Left lung (tissue), 10 donors: Measurements from ENCODE around the gene ZSCAN5A. TPM values are rescaled to one million over a fixed set of nuclear protein-coding genes. Genes with fewer than 3 reads are reported as not detected.

ENCODE experiments used
- ATAC-seq: fragments of 200-7000 bp; cut with Tn5 transposase; one replicate; pipeline ENCODE4 v1.9.1; 2020; ENCODE audit warnings: moderate library complexity
- DNase-seq, 4 donors: peaks; one replicate each; pipeline ENCODE4 v3.0.0-alpha.2; 2013 to 2020
- H3K27ac ChIP-seq, 2 donors: fragments of 200-600 bp; sonication (generic) in 1 of 2; one replicate each; pipeline versions ENCODE4 v1.5.0 to v1.8.0; 2020 to 2021
- H3K27me3 ChIP-seq, 2 donors: fragments of 200-600 bp; sonication (generic) in 1 of 2; one replicate each; pipeline versions ENCODE4 v1.5.0 to v1.8.0; 2020 to 2021
- H3K36me3 ChIP-seq, 2 donors: fragments of 200-600 bp; sonication (generic) in 1 of 2; one replicate each; pipeline versions ENCODE4 v1.5.0 to v1.8.0; 2020 to 2021
- H3K4me1 ChIP-seq, 2 donors: fragments of 200-600 bp; one replicate each; pipeline ENCODE4 v1.8.0; 2021
- H3K4me3 ChIP-seq, 2 donors: fragments of 200-600 bp; sonication (generic) in 1 of 2; one replicate each; pipeline versions ENCODE4 v1.5.0 to v1.8.0; 2020 to 2021; ENCODE audit warnings: mild to moderate bottlenecking in 1 of 2
- H3K9me3 ChIP-seq, 2 donors: fragments of 200-600 bp; sonication (generic) in 1 of 2; one replicate each; pipeline versions ENCODE4 v1.5.0 to v1.8.0; 2020 to 2021
- intact Hi-C, 2 donors: fragments of 100-400 bp; cut with DNase I; formaldehyde crosslinking; loops; one replicate each; pipeline versions ENCODE4 v1.11.2 to v1.14.2; 2022
- polyA plus RNA-seq, 6 donors: library from polyadenylated mRNA; unstranded; fragments of 120-200 nt; gene quantifications; one replicate each; pipeline ENCODE4 v1.2.1, GENCODE V29; 2013; ENCODE audit not compliant: insufficient read length in 6 of 6
- total RNA-seq, 2 donors: library from RNA; stranded (reverse); fragmentation: NEBNext Ultra II Directional; extraction: Animal tissue kit (Norgen Biotek cat#: 25700); gene quantifications; one replicate each; pipeline ENCODE4 v1.2.1, GENCODE V29; 2021
- TF ChIP-seq, protein P1 (sequence below), 2 donors: fragments of 200-600 bp; sonication (generic) in 1 of 2; IDR thresholded peaks; one replicate each; pipeline versions ENCODE4 v1.5.0 to v1.8.0; 2021; ENCODE audit warnings: antibody characterized with exemption in 2 of 2
- donor health status: DM: no; HTN: yes; CAD: no.
- donor health status: DM: no; HTN: no; CAD: no.

ZSCAN5A gene
- total and polyA plus RNA-seq, 8 donors = 6.8 to 21.8 (median 16.9) TPM

DNA sequence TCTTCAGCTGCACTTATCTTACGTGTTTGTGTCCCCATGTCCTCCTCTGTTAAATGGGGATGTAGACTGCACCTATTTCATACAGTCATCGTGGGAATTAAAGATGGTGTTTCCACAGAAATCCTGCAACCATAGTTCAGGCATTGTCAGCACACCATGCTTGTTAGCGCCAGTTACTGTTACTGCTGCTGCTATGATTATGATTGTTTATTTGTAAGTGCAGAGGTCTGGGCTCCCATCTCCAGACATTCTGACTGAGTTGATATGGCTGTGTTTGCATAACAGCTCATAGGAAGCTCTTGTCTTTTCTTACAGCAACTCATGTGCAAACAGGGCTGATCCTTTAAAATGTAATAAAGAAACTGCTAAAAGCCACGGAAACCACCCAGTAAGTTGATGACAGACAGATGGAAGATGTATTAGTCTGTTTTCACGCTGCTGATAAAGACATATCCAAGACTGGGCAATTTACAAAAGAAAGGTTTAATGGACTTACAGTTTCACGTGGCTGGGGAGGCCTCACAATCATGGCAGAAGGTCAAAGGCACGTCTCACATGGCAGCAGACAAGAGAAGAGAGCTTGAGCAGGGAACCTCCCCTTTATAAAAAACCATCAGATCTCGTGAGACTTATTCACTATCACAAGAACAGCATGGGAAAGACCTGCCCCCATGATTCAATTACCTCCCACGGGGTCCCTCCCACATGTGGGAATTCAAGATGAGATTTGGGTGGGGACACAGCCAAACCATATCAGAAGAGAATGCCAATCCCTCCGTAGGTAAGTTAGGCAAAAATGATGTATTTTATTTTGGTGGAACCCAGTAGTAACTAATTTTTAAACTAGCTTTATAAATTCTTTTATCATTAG is 1.6 kb downstream of the ZSCAN5A start:
- no peaks in the 10 kb centered on the region for H3K9me3 ChIP-seq
- no peaks in the 10 kb centered on the region for H3K27me3 ChIP-seq
- no peak overlapping the region for H3K27ac ChIP-seq
- DNase-seq = no peak
- H3K36me3 ChIP-seq = peaks cover 0 to 4% of the 10 kb centered on the region in 2 donors
- no peak for ATAC-seq
- peaks cover 0 to 33% of the 10 kb centered on the region in 2 donors for H3K4me1 ChIP-seq
- intact Hi-C loops = no loop called here
- TF ChIP-seq, protein P1, sequence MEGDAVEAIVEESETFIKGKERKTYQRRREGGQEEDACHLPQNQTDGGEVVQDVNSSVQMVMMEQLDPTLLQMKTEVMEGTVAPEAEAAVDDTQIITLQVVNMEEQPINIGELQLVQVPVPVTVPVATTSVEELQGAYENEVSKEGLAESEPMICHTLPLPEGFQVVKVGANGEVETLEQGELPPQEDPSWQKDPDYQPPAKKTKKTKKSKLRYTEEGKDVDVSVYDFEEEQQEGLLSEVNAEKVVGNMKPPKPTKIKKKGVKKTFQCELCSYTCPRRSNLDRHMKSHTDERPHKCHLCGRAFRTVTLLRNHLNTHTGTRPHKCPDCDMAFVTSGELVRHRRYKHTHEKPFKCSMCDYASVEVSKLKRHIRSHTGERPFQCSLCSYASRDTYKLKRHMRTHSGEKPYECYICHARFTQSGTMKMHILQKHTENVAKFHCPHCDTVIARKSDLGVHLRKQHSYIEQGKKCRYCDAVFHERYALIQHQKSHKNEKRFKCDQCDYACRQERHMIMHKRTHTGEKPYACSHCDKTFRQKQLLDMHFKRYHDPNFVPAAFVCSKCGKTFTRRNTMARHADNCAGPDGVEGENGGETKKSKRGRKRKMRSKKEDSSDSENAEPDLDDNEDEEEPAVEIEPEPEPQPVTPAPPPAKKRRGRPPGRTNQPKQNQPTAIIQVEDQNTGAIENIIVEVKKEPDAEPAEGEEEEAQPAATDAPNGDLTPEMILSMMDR (IDR thresholded peaks at IDR 0.05) = no peak
- H3K4me3 ChIP-seq = no peak overlapping the region

DNA sequence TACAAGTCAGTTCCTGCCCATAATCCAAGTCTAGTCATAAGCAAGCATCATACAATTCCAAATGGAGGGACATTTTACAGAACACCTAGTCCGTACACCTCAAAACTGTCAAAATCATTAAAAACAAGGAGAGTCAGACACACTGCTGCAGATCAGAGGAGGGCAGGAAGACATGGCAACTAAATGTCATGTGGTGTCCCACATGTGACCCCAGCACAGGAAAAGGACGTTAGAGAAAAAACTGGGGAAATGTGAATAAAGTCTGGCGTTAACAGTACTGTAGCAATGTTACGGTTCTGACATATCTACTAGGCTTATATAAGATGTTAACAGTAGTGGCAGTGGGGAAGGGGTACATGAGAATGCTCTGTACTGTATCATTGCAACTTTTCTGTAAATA is 2.3 kb downstream of the ZSCAN5A start:
- intact Hi-C loops = no loop called here
- DNase-seq = no peak

DNA sequence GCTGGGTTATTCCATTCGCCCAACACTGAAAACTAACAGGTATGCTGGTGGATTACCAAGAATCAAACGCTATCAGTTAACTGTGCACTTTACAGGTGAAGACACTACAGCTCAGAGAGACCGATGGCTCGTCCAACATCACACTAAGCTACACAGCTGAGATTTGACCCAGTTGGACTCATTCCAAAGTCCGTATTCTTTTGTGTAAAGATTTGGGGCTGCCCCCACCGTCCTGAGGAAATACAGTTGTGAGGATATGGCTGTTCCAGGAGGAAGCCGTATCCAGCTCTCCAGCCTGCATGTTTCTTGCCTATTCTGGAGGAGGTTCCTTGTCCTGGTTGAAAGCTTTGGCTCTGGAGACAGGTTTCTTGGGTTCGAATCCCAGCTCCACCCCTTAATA is 4.2 kb downstream of the ZSCAN5A start:
- no peaks in the 10 kb centered on the region for H3K9me3 ChIP-seq
- peaks cover 0 to 7% of the 10 kb centered on the region in 2 donors for H3K36me3 ChIP-seq
- ATAC-seq (no peak), DNase-seq (no peak)
- TF ChIP-seq, protein P1 (IDR thresholded peaks at IDR 0.05) = no peak
- no peak overlapping the region for H3K27ac ChIP-seq
- H3K27me3 ChIP-seq = no peaks in the 10 kb centered on the region
- peaks cover 0 to 24% of the 10 kb centered on the region in 2 donors for H3K4me1 ChIP-seq
- intact Hi-C loops = no loop called here
- H3K4me3 ChIP-seq = no peak overlapping the region

More for the DNA sequence above, 2.3 kb downstream of the ZSCAN5A start:
- Histone ChIP-seq H3K27me3 (no peaks in the 10 kb centered on the region), H3K36me3 (peaks cover 0 to 4% of the 10 kb centered on the region in 2 donors), H3K4me3 (no peak overlapping the region), H3K9me3 (no peaks in the 10 kb centered on the region), H3K4me1 (peaks cover 0 to 33% of the 10 kb centered on the region in 2 donors), H3K27ac (no peak overlapping the region)
- TF ChIP-seq, protein P1 (IDR thresholded peaks at IDR 0.05) = no peak
- ATAC-seq = no peak

DNA sequence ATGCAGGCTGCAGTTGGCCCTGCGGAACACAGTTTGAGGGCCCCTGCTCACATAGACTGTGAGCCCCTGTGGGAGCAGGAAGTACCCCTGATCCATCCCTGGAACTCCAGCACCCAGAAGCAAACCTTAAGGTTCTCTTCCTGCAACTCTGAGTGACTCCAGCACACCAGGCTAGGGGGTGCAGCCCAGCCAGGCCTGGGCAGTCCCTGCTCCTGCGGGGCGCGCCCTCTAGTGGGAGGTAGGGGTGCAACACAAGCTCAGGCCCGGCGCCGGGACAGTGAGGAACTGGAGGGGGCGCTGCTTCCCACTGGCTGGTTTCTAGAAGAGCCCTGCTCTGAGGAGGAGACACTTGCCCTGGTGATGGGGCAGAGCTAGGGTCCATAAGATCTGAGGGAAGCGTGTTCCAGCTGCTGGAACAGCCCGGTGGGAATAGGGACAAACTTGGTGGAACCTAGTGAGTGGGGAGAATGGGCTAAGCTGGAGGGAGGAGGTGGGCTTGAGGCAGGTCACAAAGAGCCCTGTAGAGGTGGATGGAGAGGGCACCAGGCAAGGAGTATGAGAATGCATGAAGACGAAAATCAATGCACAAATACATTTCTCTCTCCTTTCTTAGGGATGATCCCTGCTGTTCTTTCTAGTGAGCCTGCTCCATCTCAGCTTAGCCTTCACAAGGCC is 5.0 kb downstream of the ZSCAN5A start:
- peak in 3 of 4 donors; percentile 20 to 94 (median 47) for DNase-seq
- intact Hi-C loops = no loop called here

More for the DNA sequence above, 5.0 kb downstream of the ZSCAN5A start:
- Histone ChIP-seq H3K9me3 (no peaks in the 10 kb centered on the region), H3K36me3 (peaks cover 0 to 7% of the 10 kb centered on the region in 2 donors), H3K27me3 (no peaks in the 10 kb centered on the region), H3K27ac (no peak overlapping the region), H3K4me1 (peaks cover 0 to 23% of the 10 kb centered on the region in 2 donors), H3K4me3 (no peak overlapping the region)
- peak; percentile 47 for ATAC-seq
- TF ChIP-seq, protein P1 (IDR thresholded peaks at IDR 0.05) = peak; percentile 56 to 81
